ENCODE measurements around the gene KCTD1.

Gene KCTD1

DNA sequence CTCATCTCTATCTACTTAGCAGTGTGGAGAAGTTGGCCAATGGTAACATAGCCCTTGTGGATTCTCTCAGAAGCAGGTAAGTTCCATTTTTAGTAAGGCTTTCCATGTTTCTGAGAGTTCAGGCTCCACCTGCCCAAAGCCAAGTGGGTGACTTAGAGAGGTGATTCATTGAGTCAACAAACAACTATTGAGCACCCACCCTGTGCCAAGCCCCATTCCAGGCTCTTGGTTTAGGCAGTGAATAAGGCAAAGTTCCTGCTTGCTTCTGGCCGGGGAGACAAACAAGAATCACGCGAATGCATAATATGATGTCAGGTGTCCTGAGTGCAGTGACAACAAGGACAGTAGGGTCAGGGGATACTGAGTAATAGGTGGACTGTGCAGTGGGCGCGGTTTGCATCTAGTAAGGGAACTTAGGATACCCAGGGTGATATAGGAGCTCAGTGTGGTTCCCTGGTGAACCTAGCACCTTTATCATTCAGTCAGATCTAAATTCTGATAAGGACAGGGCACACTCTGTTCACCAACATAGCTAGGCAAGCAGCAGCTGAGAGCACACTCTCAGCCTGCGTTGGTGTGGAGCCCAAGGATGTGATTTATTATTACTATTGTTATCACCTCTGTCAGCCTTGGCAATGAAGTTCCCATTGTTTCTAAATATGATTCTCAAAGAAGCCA, 31.7 kb upstream of the KCTD1 start:
- Histone ChIP-seq H2BK120ac (ENCODE audit: low read depth, low read length) (no peak overlapping the region), H2BK5ac (ENCODE audit: low read length) (no peak overlapping the region), H3K4me1 (ENCODE audit: control insufficient read depth in 2 of 2, insufficient read depth in 1 of 2, low read depth in 1 of 2, low read length in 2 of 2) (peaks cover 6% of the 10 kb centered on the region in 2 donors), H3K27ac (replicated peaks; ENCODE audit: low read length) (no peak overlapping the region), H2BK12ac (ENCODE audit: low read length) (no peak overlapping the region), H3K9me3 (replicated peaks in 1 of 2; ENCODE audit: control insufficient read depth in 2 of 2, insufficient read depth in 1 of 2, low read depth in 1 of 2, low read length in 2 of 2) (no peaks in the 10 kb centered on the region), H2BK15ac (ENCODE audit: low read length) (no peak overlapping the region), H2AK5ac (ENCODE audit: low read depth, low read length) (no peak overlapping the region), H3K23ac (ENCODE audit: low read depth, low read length, poor library complexity) (no peak overlapping the region), H4K8ac (ENCODE audit: low read depth, low read length) (no peak overlapping the region), H3K4me3 (ENCODE audit: low read length in 2 of 2) (no peak overlapping the region), H3K14ac (ENCODE audit: low read length) (no peak overlapping the region), H2AFZ (ENCODE audit: low read length) (no peak overlapping the region), H3K9ac (ENCODE audit: low read depth, low read length, poor library complexity) (no peak overlapping the region), H3K36me3 (replicated peaks in 1 of 2; ENCODE audit: control insufficient read depth in 2 of 2, insufficient read depth in 2 of 2, low read length in 2 of 2) (no peaks in the 10 kb centered on the region), H3K79me1 (ENCODE audit: low read depth, low read length) (no peaks in the 10 kb centered on the region), H3K27me3 (ENCODE audit: control insufficient read depth in 3 of 3, insufficient read depth in 3 of 3, low read depth in 1 of 3, low read length in 3 of 3) (no peaks in the 10 kb centered on the region), H3K4me2 (ENCODE audit: insufficient read depth, low read length, poor library complexity, severe bottlenecking) (no peak overlapping the region), H3K4ac (ENCODE audit: low read length) (no peak overlapping the region), H3K18ac (ENCODE audit: low read length) (no peak overlapping the region), H4K91ac (ENCODE audit: low read depth, low read length, poor library complexity) (no peak overlapping the region)
- WGBS, 2 donors (ENCODE audit: extremely low coverage in 2 of 2, insufficient read length in 2 of 2, insufficient replicate concordance in 1 of 2), result no CpG with 5 or more reads among the region's 6 CpGs
- DNase-seq (ENCODE audit: low spot score), result no peak

DNA sequence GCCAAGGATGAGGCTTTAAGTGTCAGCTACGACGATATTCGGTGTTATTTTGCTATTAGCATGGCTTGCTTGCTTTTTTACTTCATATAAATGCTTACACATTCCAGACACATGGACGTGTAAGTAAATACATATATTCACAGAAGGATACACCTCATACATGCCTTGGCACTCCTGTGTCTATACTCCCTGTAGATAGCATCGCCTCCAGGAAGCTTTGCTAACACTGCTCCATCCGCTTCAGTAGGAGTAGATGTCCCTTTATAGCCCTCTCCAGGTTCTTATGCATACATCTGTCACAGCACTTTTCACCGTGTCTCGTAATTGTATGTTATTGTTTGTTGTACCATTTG, 27.5 kb upstream of the KCTD1 start:
- H2BK5ac ChIP-seq (ENCODE audit: low read length), result no peak overlapping the region
- H3K4ac ChIP-seq (ENCODE audit: low read length), result no peak overlapping the region
- H3K23ac ChIP-seq (ENCODE audit: low read depth, low read length, poor library complexity), result no peak overlapping the region
- no peaks in the 10 kb centered on the region for H3K79me1 ChIP-seq (ENCODE audit: low read depth, low read length)
- H2AK5ac ChIP-seq (ENCODE audit: low read depth, low read length), result no peak overlapping the region
- H3K27me3 ChIP-seq (ENCODE audit: control insufficient read depth in 3 of 3, insufficient read depth in 3 of 3, low read depth in 1 of 3, low read length in 3 of 3), result no peaks in the 10 kb centered on the region
- H2BK12ac ChIP-seq (ENCODE audit: low read length), result no peak overlapping the region
- no peak overlapping the region for H3K4me3 ChIP-seq (ENCODE audit: low read length in 2 of 2)
- peak overlapping the region; percentile 83 for H2AFZ ChIP-seq (ENCODE audit: low read length)
- DNase-seq (ENCODE audit: low spot score), result no peak
- H3K4me2 ChIP-seq (ENCODE audit: insufficient read depth, low read length, poor library complexity, severe bottlenecking), result no peak overlapping the region
- H3K18ac ChIP-seq (ENCODE audit: low read length), result no peak overlapping the region
- no peak overlapping the region for H3K27ac ChIP-seq (replicated peaks; ENCODE audit: low read length)
- H3K4me1 ChIP-seq (ENCODE audit: control insufficient read depth in 2 of 2, insufficient read depth in 1 of 2, low read depth in 1 of 2, low read length in 2 of 2), result peaks cover 4 to 6% of the 10 kb centered on the region in 2 donors
- H3K9me3 ChIP-seq (replicated peaks in 1 of 2; ENCODE audit: control insufficient read depth in 2 of 2, insufficient read depth in 1 of 2, low read depth in 1 of 2, low read length in 2 of 2), result no peaks in the 10 kb centered on the region
- no peak overlapping the region for H2BK120ac ChIP-seq (ENCODE audit: low read depth, low read length)
- H3K14ac ChIP-seq (ENCODE audit: low read length), result no peak overlapping the region
- no peak overlapping the region for H3K9ac ChIP-seq (ENCODE audit: low read depth, low read length, poor library complexity)
- WGBS, 2 donors (ENCODE audit: extremely low coverage in 2 of 2, insufficient read length in 2 of 2, insufficient replicate concordance in 1 of 2), result no CpG with 5 or more reads among the region's 8 CpGs
- no peak overlapping the region for H4K91ac ChIP-seq (ENCODE audit: low read depth, low read length, poor library complexity)
- no peak overlapping the region for H2BK15ac ChIP-seq (ENCODE audit: low read length)
- no peaks in the 10 kb centered on the region for H3K36me3 ChIP-seq (replicated peaks in 1 of 2; ENCODE audit: control insufficient read depth in 2 of 2, insufficient read depth in 2 of 2, low read length in 2 of 2)
- H4K8ac ChIP-seq (ENCODE audit: low read depth, low read length), result no peak overlapping the region

DNA sequence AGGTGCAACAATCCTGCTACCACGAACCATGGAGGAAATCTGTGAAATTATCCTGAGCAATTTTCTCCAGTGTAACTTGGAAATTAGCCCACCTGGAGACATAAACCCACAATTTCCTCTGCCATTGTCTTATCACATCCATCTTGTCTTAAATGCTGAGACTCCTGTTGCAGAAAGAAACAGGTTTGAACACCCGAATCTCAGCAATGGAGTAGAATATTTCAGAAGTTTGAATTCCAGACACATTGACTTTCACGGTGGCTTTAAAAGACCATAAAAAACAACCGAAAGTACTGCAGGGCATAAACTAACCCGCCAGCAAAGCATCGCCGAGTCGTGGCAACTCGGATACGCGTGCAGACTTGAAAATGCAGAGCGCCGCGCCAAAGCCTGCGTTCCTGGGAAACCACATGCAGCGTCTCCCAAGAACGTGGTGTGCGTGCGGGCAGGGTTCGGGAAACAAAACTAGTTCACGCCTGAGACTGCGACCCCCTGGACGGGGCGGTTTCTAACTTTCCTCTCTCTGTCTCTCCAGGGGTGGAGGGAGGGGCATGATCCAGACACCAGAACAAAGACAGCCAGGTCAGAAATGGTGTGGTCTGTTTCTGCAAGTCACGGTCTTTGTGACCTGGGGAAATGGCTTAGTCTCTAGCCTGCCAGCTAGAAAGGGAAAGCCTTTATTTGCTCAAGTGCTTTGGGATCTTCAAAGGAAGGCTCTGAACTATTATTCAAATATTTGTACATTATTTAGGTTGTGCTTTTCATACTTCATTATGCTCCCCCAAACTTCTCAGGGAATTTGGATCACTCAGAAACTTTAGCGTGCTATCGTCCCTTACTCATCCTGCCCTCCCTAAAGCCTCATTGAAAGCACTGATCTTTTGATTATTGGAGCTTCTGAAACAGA, 26.9 kb upstream of the KCTD1 start:
- Histone ChIP-seq H2AK5ac (ENCODE audit: low read depth, low read length) (no peak overlapping the region), H3K9me3 (replicated peaks in 1 of 2; ENCODE audit: control insufficient read depth in 2 of 2, insufficient read depth in 1 of 2, low read depth in 1 of 2, low read length in 2 of 2) (no peaks in the 10 kb centered on the region), H3K4ac (ENCODE audit: low read length) (no peak overlapping the region), H4K8ac (ENCODE audit: low read depth, low read length) (no peak overlapping the region), H3K23ac (ENCODE audit: low read depth, low read length, poor library complexity) (no peak overlapping the region), H2BK12ac (ENCODE audit: low read length) (no peak overlapping the region), H2AFZ (ENCODE audit: low read length) (peak overlapping the region; percentile 83), H2BK15ac (ENCODE audit: low read length) (no peak overlapping the region), H3K79me1 (ENCODE audit: low read depth, low read length) (no peaks in the 10 kb centered on the region), H3K18ac (ENCODE audit: low read length) (peak overlapping the region; percentile 9), H3K4me3 (ENCODE audit: low read length in 2 of 2) (peak overlapping the region in 1 of 2 donors; percentile 49), H2BK120ac (ENCODE audit: low read depth, low read length) (no peak overlapping the region), H4K91ac (ENCODE audit: low read depth, low read length, poor library complexity) (no peak overlapping the region), H3K27ac (replicated peaks; ENCODE audit: low read length) (no peak overlapping the region), H3K9ac (ENCODE audit: low read depth, low read length, poor library complexity) (no peak overlapping the region), H2BK5ac (ENCODE audit: low read length) (no peak overlapping the region), H3K14ac (ENCODE audit: low read length) (no peak overlapping the region), H3K27me3 (ENCODE audit: control insufficient read depth in 3 of 3, insufficient read depth in 3 of 3, low read depth in 1 of 3, low read length in 3 of 3) (no peaks in the 10 kb centered on the region), H3K36me3 (replicated peaks in 1 of 2; ENCODE audit: control insufficient read depth in 2 of 2, insufficient read depth in 2 of 2, low read length in 2 of 2) (no peaks in the 10 kb centered on the region), H3K4me1 (ENCODE audit: control insufficient read depth in 2 of 2, insufficient read depth in 1 of 2, low read depth in 1 of 2, low read length in 2 of 2) (peaks cover 4 to 6% of the 10 kb centered on the region in 2 donors), H3K4me2 (ENCODE audit: insufficient read depth, low read length, poor library complexity, severe bottlenecking) (peak overlapping the region; percentile 45)
- no CpG with 5 or more reads among the region's 27 CpGs for WGBS, 2 donors (ENCODE audit: extremely low coverage in 2 of 2, insufficient read length in 2 of 2, insufficient replicate concordance in 1 of 2)
- peak; percentile 37 for DNase-seq (ENCODE audit: low spot score)

DNA sequence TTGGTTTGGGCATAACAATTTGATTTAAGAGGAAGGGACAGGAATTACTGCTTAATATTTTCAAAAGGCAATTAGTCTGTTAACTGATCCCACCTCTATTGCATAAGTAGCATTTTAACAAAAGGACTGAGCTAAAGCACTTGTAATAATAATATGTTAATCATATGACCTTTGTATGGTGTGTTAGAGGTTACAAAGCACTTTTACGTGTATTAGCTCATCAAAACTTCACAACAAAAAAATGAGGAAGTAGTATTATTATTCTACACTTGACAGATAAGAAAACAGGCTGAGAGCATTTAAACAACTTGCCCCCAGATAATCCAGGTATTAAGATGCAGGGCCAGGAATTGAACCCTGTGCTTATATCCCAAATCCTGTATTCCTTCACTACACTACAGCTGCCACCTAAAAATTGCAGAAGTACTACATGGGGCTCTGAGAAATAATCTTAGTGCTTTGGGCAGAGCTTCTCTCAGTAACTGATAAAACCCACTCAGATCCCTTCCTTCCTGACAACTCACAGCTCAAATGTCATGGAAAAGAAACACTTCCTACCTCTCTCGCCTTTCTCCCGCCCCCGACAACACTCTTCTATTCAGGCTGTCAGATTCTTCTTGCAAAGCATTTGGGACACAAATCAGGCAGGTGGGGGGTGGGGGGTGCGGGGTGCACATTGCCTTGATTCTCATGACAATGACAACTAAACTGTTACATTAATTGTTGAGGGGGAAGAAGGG, 20.7 kb upstream of the KCTD1 start:
- no peak for DNase-seq (ENCODE audit: low spot score)
- Histone ChIP-seq H4K91ac (ENCODE audit: low read depth, low read length, poor library complexity) (no peak overlapping the region), H2AK5ac (ENCODE audit: low read depth, low read length) (no peak overlapping the region), H3K79me1 (ENCODE audit: low read depth, low read length) (no peaks in the 10 kb centered on the region), H3K27me3 (ENCODE audit: control insufficient read depth in 3 of 3, insufficient read depth in 3 of 3, low read depth in 1 of 3, low read length in 3 of 3) (no peaks in the 10 kb centered on the region), H3K36me3 (replicated peaks in 1 of 2; ENCODE audit: control insufficient read depth in 2 of 2, insufficient read depth in 2 of 2, low read length in 2 of 2) (no peaks in the 10 kb centered on the region), H3K18ac (ENCODE audit: low read length) (no peak overlapping the region), H3K4ac (ENCODE audit: low read length) (no peak overlapping the region), H3K4me2 (ENCODE audit: insufficient read depth, low read length, poor library complexity, severe bottlenecking) (no peak overlapping the region), H3K9ac (ENCODE audit: low read depth, low read length, poor library complexity) (no peak overlapping the region), H3K4me1 (ENCODE audit: control insufficient read depth in 2 of 2, insufficient read depth in 1 of 2, low read depth in 1 of 2, low read length in 2 of 2) (peaks cover 0 to 8% of the 10 kb centered on the region in 2 donors), H3K27ac (replicated peaks; ENCODE audit: low read length) (no peak overlapping the region), H2BK120ac (ENCODE audit: low read depth, low read length) (no peak overlapping the region), H3K9me3 (replicated peaks in 1 of 2; ENCODE audit: control insufficient read depth in 2 of 2, insufficient read depth in 1 of 2, low read depth in 1 of 2, low read length in 2 of 2) (no peaks in the 10 kb centered on the region), H3K23ac (ENCODE audit: low read depth, low read length, poor library complexity) (no peak overlapping the region), H2BK5ac (ENCODE audit: low read length) (no peak overlapping the region), H3K14ac (ENCODE audit: low read length) (no peak overlapping the region), H4K8ac (ENCODE audit: low read depth, low read length) (no peak overlapping the region), H2BK15ac (ENCODE audit: low read length) (no peak overlapping the region), H2BK12ac (ENCODE audit: low read length) (no peak overlapping the region), H3K4me3 (ENCODE audit: low read length in 2 of 2) (no peak overlapping the region), H2AFZ (ENCODE audit: low read length) (no peak overlapping the region)
- WGBS, 2 donors (ENCODE audit: extremely low coverage in 2 of 2, insufficient read length in 2 of 2, insufficient replicate concordance in 1 of 2), result no CpG with 5 or more reads among the region's 5 CpGs
